K562 (cell line): ENCODE data around the gene XPO6. TPM values are rescaled to one million over a fixed set of nuclear protein-coding genes. Genes with fewer than 3 reads are reported as not detected.

Experiments
- KLF16 ChIP-seq: IDR thresholded peaks from 2 replicates; pipeline ENCODE4 v1.6.1; 2016; ENCODE audit warnings: antibody characterized with exemption
- SPI1 ChIP-seq: IDR thresholded peaks from 2 replicates; pipeline ENCODE4 v1.6.1; 2011; ENCODE audit warnings: low read depth, low read length, control low read depth, borderline replicate concordance
- ZNF124 ChIP-seq: sonication (generic); formaldehyde crosslinking; IDR thresholded peaks from 2 replicates; pipeline ENCODE4 v1.8.1; 2022; ENCODE audit warnings: missing genetic modification reagents
- polyA plus RNA-seq, 8 experiments: library from polyadenylated mRNA; depleted of rRNA in 4 of 8; stranded (reverse) in 5 of 8; unstranded in 3 of 8; fragments of >200 nt; fragmentation: Nextera tagmentation in 2 of 8; fragmentation: Illumina TruSeq in 1 of 8; extraction: Ambion mirVana in 2 of 8; extraction: Trizol in 1 of 8; gene quantifications; 2 replicates each; pipeline versions ENCODE4 v1.2.1 to v1.2.3, GENCODE V29; 2011 to 2014; ENCODE audit warnings: inconsistent platforms in 1 of 8, missing spikeins in 1 of 8
- total RNA-seq, 7 experiments: library from RNA; depleted of rRNA in 6 of 7; stranded (reverse); fragments of >200 nt in 6 of 7; fragmentation: Illumina TruSeq in 2 of 7; extraction: Trizol in 2 of 7; gene quantifications; 2 replicates each; pipeline versions ENCODE4 v1.2.1 to v1.2.3, GENCODE V29; 2011 to 2021; ENCODE audit warnings: low replicate concordance in 1 of 7
- TF ChIP-seq, protein P1 (sequence below), 2 experiments: fragments of 450-650 bp in 1 of 2; sonication (generic) in 1 of 2; formaldehyde crosslinking in 1 of 2; IDR thresholded peaks; 2 replicates each; pipeline versions ENCODE4 v1.7.1 to v1.9.0; 2016 to 2022; ENCODE audit warnings: inconsistent platforms in 1 of 2, mild to moderate bottlenecking in 1 of 2, missing genetic modification reagents in 1 of 2
- TF ChIP-seq, protein P2 (sequence below): fragments of 450-650 bp; IDR thresholded peaks from 2 replicates; pipeline ENCODE4 v1.6.1; 2014; ENCODE audit warnings: low read depth, mild to moderate bottlenecking, moderate library complexity, borderline replicate concordance

XPO6 gene
- total and polyA plus RNA-seq, 9 of the 15 experiments (the other 6 are each of a cell fraction or from before 2014, with no cell fraction given) = 11.2 to 196 (median 119) TPM

DNA sequence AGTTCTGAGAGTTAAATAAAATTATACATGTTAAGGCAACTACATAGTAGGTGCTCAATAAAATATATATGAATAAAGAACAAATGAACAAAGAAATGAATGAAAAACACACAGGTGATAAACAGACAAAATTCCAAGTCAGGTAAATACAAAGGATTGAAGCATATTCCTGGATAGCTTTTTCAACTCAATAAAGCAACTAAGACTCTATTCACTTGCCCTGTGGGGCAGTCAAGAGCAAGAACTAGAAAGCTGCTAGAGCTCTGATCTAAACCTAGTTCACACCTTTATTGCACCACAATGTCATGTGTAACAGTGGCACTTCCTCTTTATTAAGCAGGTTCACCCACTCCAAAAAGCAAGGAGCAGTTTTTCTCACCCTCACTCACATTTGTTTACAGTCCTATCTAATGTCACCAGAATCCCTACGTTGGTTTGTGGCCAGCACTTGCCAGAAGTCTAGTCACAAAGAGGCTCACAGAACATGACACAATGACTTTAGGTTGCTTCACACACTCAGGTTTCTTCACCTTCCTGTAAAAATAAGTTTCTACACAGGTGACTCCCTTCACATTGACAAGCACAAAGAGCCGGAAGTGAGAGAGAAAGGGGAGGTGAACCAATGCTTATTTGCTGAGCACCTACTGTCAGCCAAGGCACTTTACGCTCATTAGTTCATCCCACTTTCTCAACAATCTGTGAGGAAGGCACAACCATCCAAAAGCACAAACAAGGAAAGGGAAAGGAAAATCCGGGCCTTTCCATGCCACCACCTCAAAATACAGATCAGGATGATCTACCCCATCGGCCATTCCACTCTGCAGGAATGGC, 70.8 kb downstream of the XPO6 start (continued):
- TF ChIP-seq, protein P1, sequence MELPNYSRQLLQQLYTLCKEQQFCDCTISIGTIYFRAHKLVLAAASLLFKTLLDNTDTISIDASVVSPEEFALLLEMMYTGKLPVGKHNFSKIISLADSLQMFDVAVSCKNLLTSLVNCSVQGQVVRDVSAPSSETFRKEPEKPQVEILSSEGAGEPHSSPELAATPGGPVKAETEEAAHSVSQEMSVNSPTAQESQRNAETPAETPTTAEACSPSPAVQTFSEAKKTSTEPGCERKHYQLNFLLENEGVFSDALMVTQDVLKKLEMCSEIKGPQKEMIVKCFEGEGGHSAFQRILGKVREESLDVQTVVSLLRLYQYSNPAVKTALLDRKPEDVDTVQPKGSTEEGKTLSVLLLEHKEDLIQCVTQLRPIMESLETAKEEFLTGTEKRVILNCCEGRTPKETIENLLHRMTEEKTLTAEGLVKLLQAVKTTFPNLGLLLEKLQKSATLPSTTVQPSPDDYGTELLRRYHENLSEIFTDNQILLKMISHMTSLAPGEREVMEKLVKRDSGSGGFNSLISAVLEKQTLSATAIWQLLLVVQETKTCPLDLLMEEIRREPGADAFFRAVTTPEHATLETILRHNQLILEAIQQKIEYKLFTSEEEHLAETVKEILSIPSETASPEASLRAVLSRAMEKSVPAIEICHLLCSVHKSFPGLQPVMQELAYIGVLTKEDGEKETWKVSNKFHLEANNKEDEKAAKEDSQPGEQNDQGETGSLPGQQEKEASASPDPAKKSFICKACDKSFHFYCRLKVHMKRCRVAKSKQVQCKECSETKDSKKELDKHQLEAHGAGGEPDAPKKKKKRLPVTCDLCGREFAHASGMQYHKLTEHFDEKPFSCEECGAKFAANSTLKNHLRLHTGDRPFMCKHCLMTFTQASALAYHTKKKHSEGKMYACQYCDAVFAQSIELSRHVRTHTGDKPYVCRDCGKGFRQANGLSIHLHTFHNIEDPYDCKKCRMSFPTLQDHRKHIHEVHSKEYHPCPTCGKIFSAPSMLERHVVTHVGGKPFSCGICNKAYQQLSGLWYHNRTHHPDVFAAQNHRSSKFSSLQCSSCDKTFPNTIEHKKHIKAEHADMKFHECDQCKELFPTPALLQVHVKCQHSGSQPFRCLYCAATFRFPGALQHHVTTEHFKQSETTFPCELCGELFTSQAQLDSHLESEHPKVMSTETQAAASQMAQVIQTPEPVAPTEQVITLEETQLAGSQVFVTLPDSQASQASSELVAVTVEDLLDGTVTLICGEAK (IDR thresholded peaks at IDR 0.05) = peak; percentile 29; the same call in 1 of the 2 replicates
- TF ChIP-seq, protein P1 (CRISPR knock-in tag; IDR thresholded peaks at IDR 0.05) = no peak
- TF ChIP-seq, protein P2, sequence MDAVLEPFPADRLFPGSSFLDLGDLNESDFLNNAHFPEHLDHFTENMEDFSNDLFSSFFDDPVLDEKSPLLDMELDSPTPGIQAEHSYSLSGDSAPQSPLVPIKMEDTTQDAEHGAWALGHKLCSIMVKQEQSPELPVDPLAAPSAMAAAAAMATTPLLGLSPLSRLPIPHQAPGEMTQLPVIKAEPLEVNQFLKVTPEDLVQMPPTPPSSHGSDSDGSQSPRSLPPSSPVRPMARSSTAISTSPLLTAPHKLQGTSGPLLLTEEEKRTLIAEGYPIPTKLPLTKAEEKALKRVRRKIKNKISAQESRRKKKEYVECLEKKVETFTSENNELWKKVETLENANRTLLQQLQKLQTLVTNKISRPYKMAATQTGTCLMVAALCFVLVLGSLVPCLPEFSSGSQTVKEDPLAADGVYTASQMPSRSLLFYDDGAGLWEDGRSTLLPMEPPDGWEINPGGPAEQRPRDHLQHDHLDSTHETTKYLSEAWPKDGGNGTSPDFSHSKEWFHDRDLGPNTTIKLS = no peak
- no peak for TF ChIP-seq ZNF124 (CRISPR knock-in tag)
- TF ChIP-seq KLF16 = 0 out of 2 replicates have a peak, but pooled peaks have one; percentile 5
- peak; percentile 93 for TF ChIP-seq SPI1
